ENCODE measurements around the gene PCDHGC5. TPM values are rescaled to one million over a fixed set of nuclear protein-coding genes. Genes with fewer than 3 reads are reported as not detected.

Gene PCDHGC5
- total and polyA plus RNA-seq, 2 donors, result 0.11 to 0.19 TPM

DNA sequence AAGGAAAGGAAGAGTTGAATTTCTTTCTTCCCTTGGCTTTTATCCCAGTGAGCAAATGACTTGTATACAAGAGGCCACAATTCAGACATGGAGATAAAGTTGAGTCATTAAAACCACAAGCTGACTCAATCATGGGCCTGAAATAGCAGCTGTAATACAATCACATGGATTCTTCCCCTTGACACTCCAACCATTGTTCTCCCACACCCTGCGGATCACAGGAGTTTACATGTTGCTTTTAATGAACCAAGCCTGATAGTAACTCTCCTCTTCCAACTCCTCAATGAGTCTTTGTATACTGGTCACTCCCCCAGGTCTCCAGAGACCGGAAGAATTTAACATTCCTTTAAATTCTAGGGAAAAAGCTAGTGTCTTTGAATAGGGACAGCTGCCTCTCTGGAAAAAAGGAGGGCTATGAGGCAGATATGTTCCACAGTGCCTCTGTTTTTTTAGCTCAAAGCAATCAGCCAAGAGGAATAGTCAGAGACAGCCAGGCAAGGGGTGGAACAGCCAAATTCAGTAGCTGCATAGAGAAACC lies 32.4 kb downstream of the PCDHGC5 start:
- DNase-seq (ENCODE audit: low read depth in 6 of 9, low spot score in 9 of 9), result no peak
- 91% methylated on average over 2 of the region's 2 CpGs for WGBS
- peak overlapping the region; percentile 20 to 66 for H3K27ac ChIP-seq (ENCODE audit: low read depth in 1 of 2, low read length in 1 of 2)
- peaks cover 0 to 6% of the 10 kb centered on the region in 2 donors for H3K4me1 ChIP-seq (ENCODE audit: control insufficient read depth in 2 of 2, insufficient read depth in 2 of 2, low read length in 2 of 2)
- peaks cover 74 to 96% of the 10 kb centered on the region in 2 donors for H3K36me3 ChIP-seq (ENCODE audit: control insufficient read depth in 2 of 2, insufficient read depth in 2 of 2, low read length in 1 of 2)
- no peak overlapping the region for H3K4me3 ChIP-seq (ENCODE audit: low read length in 2 of 2)
- H3K27me3 ChIP-seq (ENCODE audit: control insufficient read depth in 2 of 2, insufficient read depth in 1 of 2, low read length in 1 of 2), result no peaks in the 10 kb centered on the region
- H3K9me3 ChIP-seq (ENCODE audit: control insufficient read depth in 2 of 2, insufficient read depth in 1 of 2, low read length in 1 of 2), result no peaks in the 10 kb centered on the region

GRCh38 chr5:141522301-141522700 lies 33.4 kb downstream of the PCDHGC5 start:
- WGBS, result 65% methylated on average over 2 of the region's 2 CpGs
- peaks cover 0 to 10% of the 10 kb centered on the region in 2 donors for H3K4me1 ChIP-seq (ENCODE audit: control insufficient read depth in 2 of 2, insufficient read depth in 2 of 2, low read length in 2 of 2)

DNA sequence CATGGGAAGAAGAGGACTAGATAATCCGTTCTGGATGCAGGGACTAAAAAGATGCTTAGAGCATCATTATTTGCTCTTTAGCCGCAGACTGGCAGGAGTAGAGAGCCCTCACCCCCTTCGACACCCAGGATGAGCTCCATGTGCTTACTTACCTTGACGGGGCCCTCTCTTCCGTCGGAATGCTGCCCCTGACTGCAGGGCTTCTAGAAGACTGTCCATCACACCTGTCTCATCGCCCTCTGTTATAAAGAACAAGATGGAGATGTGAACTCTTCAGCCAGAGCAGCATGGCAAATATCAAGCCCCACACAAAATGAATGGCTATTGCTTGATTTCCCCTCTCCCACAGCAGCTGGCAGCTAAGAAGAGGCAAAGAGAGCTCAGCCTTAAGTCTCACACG lies 35.1 kb downstream of the PCDHGC5 start:
- no peak for DNase-seq (ENCODE audit: low read depth in 6 of 9, low spot score in 9 of 9)
- Histone ChIP-seq H3K36me3 (ENCODE audit: control insufficient read depth in 2 of 2, insufficient read depth in 2 of 2, low read length in 1 of 2) (peaks cover 70 to 95% of the 10 kb centered on the region in 2 donors), H3K9me3 (ENCODE audit: control insufficient read depth in 2 of 2, insufficient read depth in 1 of 2, low read length in 1 of 2) (no peaks in the 10 kb centered on the region), H3K27ac (ENCODE audit: low read depth in 1 of 2, low read length in 1 of 2) (no peak overlapping the region), H3K4me3 (ENCODE audit: low read length in 2 of 2) (no peak overlapping the region), H3K4me1 (ENCODE audit: control insufficient read depth in 2 of 2, insufficient read depth in 2 of 2, low read length in 2 of 2) (peaks cover 0 to 10% of the 10 kb centered on the region in 2 donors), H3K27me3 (ENCODE audit: control insufficient read depth in 2 of 2, insufficient read depth in 1 of 2, low read length in 1 of 2) (no peaks in the 10 kb centered on the region)
- 98% methylated on average over 8 of the region's 8 CpGs for WGBS

More at GRCh38 chr5:141522301-141522700, 33.4 kb downstream of the PCDHGC5 start:
- no peak for DNase-seq (ENCODE audit: low read depth in 6 of 9, low spot score in 9 of 9)
- H3K9me3 ChIP-seq (ENCODE audit: control insufficient read depth in 2 of 2, insufficient read depth in 1 of 2, low read length in 1 of 2), result no peaks in the 10 kb centered on the region
- peaks cover 72 to 96% of the 10 kb centered on the region in 2 donors for H3K36me3 ChIP-seq (ENCODE audit: control insufficient read depth in 2 of 2, insufficient read depth in 2 of 2, low read length in 1 of 2)
- H3K4me3 ChIP-seq (ENCODE audit: low read length in 2 of 2), result no peak overlapping the region
- no peak overlapping the region for H3K27ac ChIP-seq (ENCODE audit: low read depth in 1 of 2, low read length in 1 of 2)
- H3K27me3 ChIP-seq (ENCODE audit: control insufficient read depth in 2 of 2, insufficient read depth in 1 of 2, low read length in 1 of 2), result no peaks in the 10 kb centered on the region

GRCh38 chr5:141524604-141525597 lies 36.0 kb downstream of the PCDHGC5 start:
- WGBS, result 58% methylated on average over 12 of the region's 12 CpGs
- H3K4me1 ChIP-seq (ENCODE audit: control insufficient read depth in 2 of 2, insufficient read depth in 2 of 2, low read length in 2 of 2), result peaks cover 0 to 16% of the 10 kb centered on the region in 2 donors
- no peaks in the 10 kb centered on the region for H3K27me3 ChIP-seq (ENCODE audit: control insufficient read depth in 2 of 2, insufficient read depth in 1 of 2, low read length in 1 of 2)
- peak overlapping the region; percentile 39 to 55 for H3K27ac ChIP-seq (ENCODE audit: low read depth in 1 of 2, low read length in 1 of 2)
- peak in 5 of 9 donors; percentile 21 to 61 (median 46) for DNase-seq (ENCODE audit: low read depth in 6 of 9, low spot score in 9 of 9)
- no peak overlapping the region for H3K4me3 ChIP-seq (ENCODE audit: low read length in 2 of 2)
- H3K9me3 ChIP-seq (ENCODE audit: control insufficient read depth in 2 of 2, insufficient read depth in 1 of 2, low read length in 1 of 2), result no peaks in the 10 kb centered on the region
- H3K36me3 ChIP-seq (ENCODE audit: control insufficient read depth in 2 of 2, insufficient read depth in 2 of 2, low read length in 1 of 2), result peaks cover 71 to 95% of the 10 kb centered on the region in 2 donors

- no peaks in the 10 kb centered on the region for H3K27me3 ChIP-seq (ENCODE audit: control insufficient read depth in 2 of 2, insufficient read depth in 1 of 2, low read length in 1 of 2)
- no peaks in the 10 kb centered on the region for H3K9me3 ChIP-seq (ENCODE audit: control insufficient read depth in 2 of 2, insufficient read depth in 1 of 2, low read length in 1 of 2)
- WGBS, result 99% methylated on average over 7 of the region's 7 CpGs
- peaks cover 0 to 16% of the 10 kb centered on the region in 2 donors for H3K4me1 ChIP-seq (ENCODE audit: control insufficient read depth in 2 of 2, insufficient read depth in 2 of 2, low read length in 2 of 2)
- H3K36me3 ChIP-seq (ENCODE audit: control insufficient read depth in 2 of 2, insufficient read depth in 2 of 2, low read length in 1 of 2), result peaks cover 70 to 94% of the 10 kb centered on the region in 2 donors
- no peak for DNase-seq (ENCODE audit: low read depth in 6 of 9, low spot score in 9 of 9)
- H3K4me3 ChIP-seq (ENCODE audit: low read length in 2 of 2), result no peak overlapping the region
- H3K27ac ChIP-seq (ENCODE audit: low read depth in 1 of 2, low read length in 1 of 2), result no peak overlapping the region
Observed at GRCh38 chr5:141525653-141526052, 36.8 kb downstream of the PCDHGC5 start.

- H3K36me3 ChIP-seq (ENCODE audit: control insufficient read depth in 2 of 2, insufficient read depth in 2 of 2, low read length in 1 of 2), result peaks cover 66 to 92% of the 10 kb centered on the region in 2 donors
- H3K27ac ChIP-seq (ENCODE audit: low read depth in 1 of 2, low read length in 1 of 2), result peak overlapping the region in 1 of 2 donors; percentile 36
- DNase-seq (ENCODE audit: low read depth in 6 of 9, low spot score in 9 of 9), result no peak
Observed at GRCh38 chr5:141527426-141527825, 38.5 kb downstream of the PCDHGC5 start.

GRCh38 chr5:141528291-141528984 lies 39.6 kb downstream of the PCDHGC5 start:
- peaks cover 0 to 16% of the 10 kb centered on the region in 2 donors for H3K4me1 ChIP-seq (ENCODE audit: control insufficient read depth in 2 of 2, insufficient read depth in 2 of 2, low read length in 2 of 2)
- no peak overlapping the region for H3K4me3 ChIP-seq (ENCODE audit: low read length in 2 of 2)
- H3K9me3 ChIP-seq (ENCODE audit: control insufficient read depth in 2 of 2, insufficient read depth in 1 of 2, low read length in 1 of 2), result no peaks in the 10 kb centered on the region
- peak overlapping the region; percentile 66 to 77 for H3K27ac ChIP-seq (ENCODE audit: low read depth in 1 of 2, low read length in 1 of 2)
- DNase-seq (ENCODE audit: low read depth in 6 of 9, low spot score in 9 of 9), result peak in 1 of 9 donors; percentile 26
- peaks cover 57 to 90% of the 10 kb centered on the region in 2 donors for H3K36me3 ChIP-seq (ENCODE audit: control insufficient read depth in 2 of 2, insufficient read depth in 2 of 2, low read length in 1 of 2)
- no peaks in the 10 kb centered on the region for H3K27me3 ChIP-seq (ENCODE audit: control insufficient read depth in 2 of 2, insufficient read depth in 1 of 2, low read length in 1 of 2)
- 94% methylated on average over 11 of the region's 11 CpGs for WGBS

More at GRCh38 chr5:141527426-141527825, 38.5 kb downstream of the PCDHGC5 start:
- H3K9me3 ChIP-seq (ENCODE audit: control insufficient read depth in 2 of 2, insufficient read depth in 1 of 2, low read length in 1 of 2), result no peaks in the 10 kb centered on the region
- WGBS, result 89% methylated on average over 1 of the region's 1 CpG
- H3K27me3 ChIP-seq (ENCODE audit: control insufficient read depth in 2 of 2, insufficient read depth in 1 of 2, low read length in 1 of 2), result no peaks in the 10 kb centered on the region
- H3K4me3 ChIP-seq (ENCODE audit: low read length in 2 of 2), result no peak overlapping the region
- peaks cover 0 to 16% of the 10 kb centered on the region in 2 donors for H3K4me1 ChIP-seq (ENCODE audit: control insufficient read depth in 2 of 2, insufficient read depth in 2 of 2, low read length in 2 of 2)

- 97% methylated on average over 5 of the region's 5 CpGs for WGBS
Observed at GRCh38 chr5:141529002-141529401, 40.1 kb downstream of the PCDHGC5 start.

More at GRCh38 chr5:141529002-141529401, 40.1 kb downstream of the PCDHGC5 start:
- Histone ChIP-seq H3K4me3 (ENCODE audit: low read length in 2 of 2) (no peak overlapping the region), H3K9me3 (ENCODE audit: control insufficient read depth in 2 of 2, insufficient read depth in 1 of 2, low read length in 1 of 2) (no peaks in the 10 kb centered on the region), H3K27ac (ENCODE audit: low read depth in 1 of 2, low read length in 1 of 2) (peak overlapping the region; percentile 66 to 77), H3K27me3 (ENCODE audit: control insufficient read depth in 2 of 2, insufficient read depth in 1 of 2, low read length in 1 of 2) (no peaks in the 10 kb centered on the region), H3K36me3 (ENCODE audit: control insufficient read depth in 2 of 2, insufficient read depth in 2 of 2, low read length in 1 of 2) (peaks cover 58 to 90% of the 10 kb centered on the region in 2 donors), H3K4me1 (ENCODE audit: control insufficient read depth in 2 of 2, insufficient read depth in 2 of 2, low read length in 2 of 2) (peaks cover 0 to 16% of the 10 kb centered on the region in 2 donors)
- no peak for DNase-seq (ENCODE audit: low read depth in 6 of 9, low spot score in 9 of 9)
